A549 (cell line): ENCODE measurements around the gene GAS7. TPM values are rescaled to one million over a fixed set of nuclear protein-coding genes. Genes with fewer than 3 reads are reported as not detected.
A peak's percentile ranks its signal among the peaks of the same experiment; 100 is the strongest.

Experiments used
- ATAC-seq, 2 experiments: fragments of 200-7000 bp in 1 of 2; fragments of >200 bp in 1 of 2; cut with Nextera tagmentation in 1 of 2; cut with Tn5 transposase in 1 of 2; 3 replicates each; pipeline versions ENCODE4 v1.8.0 to v1.9.1; 2018 to 2020; ENCODE audit warnings: mild to moderate bottlenecking in 1 of 2, moderate library complexity in 1 of 2
- CTCF ChIA-PET: fragments of 300-600 bp; sonication (Branson Sonifier 250); formaldehyde crosslinking; extraction: SDS; loops from one replicate; lab custom pipeline; 2021; ENCODE audit warnings: antibody characterized with exemption, inconsistent platforms; lab: Yijun Ruan, JAX
- POLR2A ChIA-PET: fragments of 350-600 bp; formaldehyde crosslinking; extraction: SDS; loops from one replicate; lab custom pipeline; 2021; ENCODE audit warnings: antibody characterized with exemption, inconsistent platforms; lab: Yijun Ruan, JAX
- DNase-seq, 2 experiments: peaks; one replicate each; pipeline versions ENCODE4 v3.0.0 to v3.0.0-alpha.2; 2011 to 2016; ENCODE audit warnings: low read depth in 1 of 2, low spot score in 1 of 2
- FAIRE-seq: peaks from 2 replicates; lab custom pipeline; 2011; peaks lifted over from hg19 to GRCh38; lab: Jason Lieb, UNC
- H3K27ac ChIP-seq, 2 experiments: fragments of >200 bp; sonication (Bioruptor Twin); formaldehyde crosslinking; 3 replicates each; pipeline ENCODE4 v1.5.1; 2016 to 2017
- H3K4me1 ChIP-seq: fragments of >200 bp; sonication (Bioruptor Twin); formaldehyde crosslinking; 3 replicates; pipeline ENCODE4 v1.6.1; 2016
- H3K4me2 ChIP-seq: fragments of >200 bp; sonication (Bioruptor Twin); formaldehyde crosslinking; 3 replicates; pipeline ENCODE4 v1.6.1; 2016
- H3K4me3 ChIP-seq: fragments of >200 bp; sonication (Bioruptor Twin); formaldehyde crosslinking; 3 replicates; pipeline ENCODE4 v1.5.1; 2016
- H3K9me3 ChIP-seq: fragments of >200 bp; sonication (Bioruptor Twin); formaldehyde crosslinking; 3 replicates; pipeline ENCODE4 v1.6.1; 2016
- CBX2 ChIP-seq: fragments of 200-600 bp; sonication (generic); IDR thresholded peaks from 2 replicates; pipeline ENCODE4 v1.6.1; 2016; ENCODE audit warnings: low read depth, mild to moderate bottlenecking, borderline replicate concordance
- CHD4 ChIP-seq: fragments of 200-600 bp; sonication (generic); IDR thresholded peaks from 2 replicates; pipeline ENCODE4 v1.6.1; 2016; ENCODE audit warnings: antibody characterized with exemption, mild to moderate bottlenecking, borderline replicate concordance
- EHMT2 ChIP-seq: fragments of 200-600 bp; sonication (generic); IDR thresholded peaks from 2 replicates; pipeline ENCODE4 v1.6.1; 2016; ENCODE audit warnings: antibody characterized with exemption, low read depth, mild to moderate bottlenecking, moderate library complexity
- ESRRA ChIP-seq: fragments of 150-350 bp; IDR thresholded peaks from 2 replicates; pipeline ENCODE4 v1.6.1; 2014; ENCODE audit warnings: mild to moderate bottlenecking, low read length, borderline replicate concordance
- FOSB ChIP-seq: fragments of 250-450 bp; sonication (Bioruptor Pico); IDR thresholded peaks from 2 replicates; pipeline ENCODE4 v1.5.0; 2020; ENCODE audit warnings: mild to moderate bottlenecking, moderate library complexity
- HMGXB4 ChIP-seq: fragments of 250-450 bp; sonication (Bioruptor Pico); IDR thresholded peaks from 2 replicates; pipeline ENCODE4 v1.5.0; 2021; ENCODE audit warnings: mild to moderate bottlenecking, moderate library complexity, borderline replicate concordance
- HOXB5 ChIP-seq: fragments of 250-450 bp; sonication (Bioruptor Pico); IDR thresholded peaks from 2 replicates; pipeline ENCODE4 v1.5.0; 2020; ENCODE audit warnings: mild to moderate bottlenecking, moderate library complexity
- JUN ChIP-seq, 2 experiments: fragments of >200 bp; sonication (Bioruptor Twin); formaldehyde crosslinking; IDR thresholded peaks; 2 replicates in 1 of 2; 3 replicates in 1 of 2; pipeline ENCODE4 v1.6.1; 2016 to 2017
- JUNB ChIP-seq: fragments of >200 bp; sonication (Bioruptor Twin); formaldehyde crosslinking; IDR thresholded peaks from 2 replicates; pipeline ENCODE4 v1.6.1; 2016
- MAZ ChIP-seq: fragments of 150-350 bp; IDR thresholded peaks from 2 replicates; pipeline ENCODE4 v1.6.1; 2014; ENCODE audit warnings: antibody characterized with exemption, low read depth, low read length, borderline replicate concordance
- NFE2L2 ChIP-seq: fragments of 150-350 bp; conservative IDR thresholded peaks from 2 replicates; pipeline ENCODE4 v1.6.1; 2014; ENCODE audit warnings: low read length
- PBX3 ChIP-seq: IDR thresholded peaks from 2 replicates; pipeline ENCODE4 v1.6.1; 2012
- PHF8 ChIP-seq: fragments of 200-600 bp; sonication (generic); IDR thresholded peaks from 2 replicates; pipeline ENCODE4 v1.6.1; 2016; ENCODE audit warnings: low read depth, mild to moderate bottlenecking, antibody characterized with exemption, moderate library complexity, borderline replicate concordance
- RAD21 ChIP-seq, 2 experiments: fragments of >200 bp in 1 of 2; sonication (Bioruptor Twin) in 1 of 2; formaldehyde crosslinking in 1 of 2; IDR thresholded peaks in 1 of 2; conservative IDR thresholded peaks in 1 of 2; 2 replicates in 1 of 2; 3 replicates in 1 of 2; pipeline ENCODE4 v1.6.1; 2012 to 2018; ENCODE audit warnings: inconsistent platforms in 1 of 2
- RFX5 ChIP-seq: fragments of 450-650 bp; IDR thresholded peaks from 2 replicates; pipeline ENCODE4 v1.7.1; 2014; ENCODE audit warnings: antibody characterized with exemption, mild to moderate bottlenecking, moderate library complexity
- TFCP2L1 ChIP-seq: fragments of 250-450 bp; sonication (Bioruptor Pico); IDR thresholded peaks from 2 replicates; pipeline ENCODE4 v1.5.0; 2021; ENCODE audit warnings: mild to moderate bottlenecking
- ZC3H11A ChIP-seq: fragments of 450-650 bp; IDR thresholded peaks from 2 replicates; pipeline ENCODE4 v1.6.1; 2014; ENCODE audit warnings: antibody characterized with exemption, mild to moderate bottlenecking
- ZNF302 ChIP-seq: fragments of 250-450 bp; sonication (Bioruptor Pico); IDR thresholded peaks from 2 replicates; pipeline ENCODE4 v1.9.0; 2021; ENCODE audit warnings: inconsistent platforms, mild to moderate bottlenecking, moderate library complexity
- ZSCAN20 ChIP-seq: fragments of 250-450 bp; sonication (Bioruptor Pico); IDR thresholded peaks from 2 replicates; pipeline ENCODE4 v1.8.0; 2022; ENCODE audit warnings: mild to moderate bottlenecking, moderate library complexity
- WGBS: methylation state at CpG from one replicate; pipeline ENCODE4 v1.1.6; 2017; ENCODE audit errors: missing lambda C conversion rate; 5-methylcytosine and 5-hydroxymethylcytosine counted together
- polyA plus RNA-seq, 4 experiments: library from polyadenylated mRNA; depleted of rRNA in 3 of 4; stranded (reverse); fragments of >200 nt; fragmentation: RNase III in 1 of 4; extraction: RNeasy Plus Mini Kit Qiagen cat#74134 plus additional on column Dnase treatment in 1 of 4; gene quantifications; 2 replicates in 3 of 4; 3 replicates in 1 of 4; pipeline ENCODE4 v1.2.3, GENCODE V29; 2011 to 2017
- TF ChIP-seq, protein P1 (sequence below): fragments of 250-450 bp; sonication (Bioruptor Pico); IDR thresholded peaks from 2 replicates; pipeline ENCODE4 v1.5.0; 2020; ENCODE audit warnings: low read depth, mild to moderate bottlenecking, moderate library complexity
- TF ChIP-seq, protein P2 (sequence below): fragments of >200 bp; sonication (Bioruptor Twin); formaldehyde crosslinking; IDR thresholded peaks from 3 replicates; pipeline ENCODE4 v1.5.1; 2016
- TF ChIP-seq, protein P3 (sequence below): IDR thresholded peaks from 2 replicates; pipeline ENCODE4 v1.6.1; 2012

Gene GAS7
- polyA plus RNA-seq, 2 of the 4 experiments (the other 2 are of a cell fraction), result 1.3 to 1.5 TPM

DNA sequence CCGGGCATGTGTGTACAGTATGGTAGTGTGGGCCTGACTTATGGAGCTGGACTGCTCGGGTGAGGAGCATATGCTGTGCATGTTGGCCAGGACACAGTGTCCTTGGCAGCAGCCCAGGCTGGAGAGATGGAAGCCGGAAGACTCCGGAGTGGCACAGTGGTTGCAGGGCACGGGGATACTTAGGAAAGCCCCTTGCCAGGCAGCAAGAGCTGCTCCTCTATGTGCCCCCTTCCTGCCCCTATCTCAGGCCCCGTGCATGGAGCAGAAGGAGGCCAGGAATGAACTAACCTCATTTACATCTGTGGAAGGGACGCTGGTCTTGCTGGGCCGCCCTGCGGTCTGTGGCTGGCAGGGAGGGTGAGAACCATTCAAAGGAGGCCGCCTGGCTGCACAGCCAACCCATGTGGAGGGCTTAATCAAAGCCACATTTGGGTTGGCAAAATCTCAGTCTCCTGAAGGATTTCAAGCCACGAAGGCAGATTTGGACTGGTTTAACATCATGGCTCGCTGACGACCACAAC lies 261.1 kb downstream of the GAS7 start:
- no peak for FAIRE-seq
- ATAC-seq, result peak; percentile 30 to 31; a peak in 4 of 6 replicates
- CTCF ChIA-PET, result interaction anchor here (0.7 to 14.9 kb wide), 7 partner anchors 9 to 679 kb away, joined by 3 to 344 read pairs (median 5); no protein-coding TSS in a partner anchor
- H3K9me3 ChIP-seq, result peaks cover 4% of the 10 kb centered on the region; the same call in 2 of the 3 replicates
- WGBS, result 75% methylated on average over 13 of the region's 13 CpGs
- H3K27ac ChIP-seq, result no peak overlapping the region
- no peak overlapping the region for H3K4me3 ChIP-seq
- no peak for DNase-seq
- TF ChIP-seq ZNF302 (CRISPR knock-in tag), result no peak
- TF ChIP-seq, all 56 proteins: peak for 0
- Histone ChIP-seq H3K4me1 (peaks cover 5% of the 10 kb centered on the region; the same call in 2 of the 3 replicates), H3K4me2 (no peak overlapping the region)
- POLR2A ChIA-PET, result no interaction called here

- ATAC-seq, result no peak
- peaks cover 6% of the 10 kb centered on the region; the same call in 2 of the 3 replicates for H3K4me1 ChIP-seq
- ChIA-PET CTCF (interaction anchor here (1.2 to 14.9 kb wide), 10 partner anchors 8 to 711 kb away, joined by 3 to 344 read pairs (median 6); partner anchors contain the start of gene CFAP52), POLR2A (no interaction called here)
- no peak for TF ChIP-seq EHMT2
- no peak for TF ChIP-seq NFE2L2
- no peak for TF ChIP-seq RFX5
- TF ChIP-seq, protein P1, sequence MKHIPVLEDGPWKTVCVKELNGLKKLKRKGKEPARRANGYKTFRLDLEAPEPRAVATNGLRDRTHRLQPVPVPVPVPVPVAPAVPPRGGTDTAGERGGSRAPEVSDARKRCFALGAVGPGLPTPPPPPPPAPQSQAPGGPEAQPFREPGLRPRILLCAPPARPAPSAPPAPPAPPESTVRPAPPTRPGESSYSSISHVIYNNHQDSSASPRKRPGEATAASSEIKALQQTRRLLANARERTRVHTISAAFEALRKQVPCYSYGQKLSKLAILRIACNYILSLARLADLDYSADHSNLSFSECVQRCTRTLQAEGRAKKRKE (CRISPR knock-in tag), result no peak
- TF ChIP-seq FOSB (CRISPR knock-in tag), result no peak
- TF ChIP-seq PHF8, result no peak
- no peak for TF ChIP-seq MAZ
- no peak overlapping the region for H3K27ac ChIP-seq
- no peak overlapping the region for H3K4me3 ChIP-seq
- H3K4me2 ChIP-seq, result no peak overlapping the region
- no peak for DNase-seq
- peaks cover 4% of the 10 kb centered on the region; the same call in 2 of the 3 replicates for H3K9me3 ChIP-seq
- 21% methylated on average over 3 of the region's 3 CpGs for WGBS
- FAIRE-seq, result no peak
Measured at GRCh38 chr17:9936095-9936494, 262.3 kb downstream of the GAS7 start.

GRCh38 chr17:9935408-9935807 lies 263.0 kb downstream of the GAS7 start:
- no peak; a peak in 1 of 6 replicates for ATAC-seq
- 72% methylated on average over 6 of the region's 6 CpGs for WGBS
- Histone ChIP-seq H3K4me1 (peaks cover 6% of the 10 kb centered on the region; the same call in 2 of the 3 replicates), H3K27ac (no peak overlapping the region), H3K9me3 (peaks cover 4% of the 10 kb centered on the region; the same call in 2 of the 3 replicates), H3K4me3 (no peak overlapping the region), H3K4me2 (no peak overlapping the region)
- no peak for FAIRE-seq
- no peak for DNase-seq
- ChIA-PET POLR2A (no interaction called here), CTCF (interaction anchor here (1.1 to 14.9 kb wide), 11 partner anchors 8 to 711 kb away, joined by 3 to 344 read pairs (median 6); partner anchors contain the start of gene CFAP52)
- TF ChIP-seq HMGXB4, result no peak
- TF ChIP-seq, protein P2, sequence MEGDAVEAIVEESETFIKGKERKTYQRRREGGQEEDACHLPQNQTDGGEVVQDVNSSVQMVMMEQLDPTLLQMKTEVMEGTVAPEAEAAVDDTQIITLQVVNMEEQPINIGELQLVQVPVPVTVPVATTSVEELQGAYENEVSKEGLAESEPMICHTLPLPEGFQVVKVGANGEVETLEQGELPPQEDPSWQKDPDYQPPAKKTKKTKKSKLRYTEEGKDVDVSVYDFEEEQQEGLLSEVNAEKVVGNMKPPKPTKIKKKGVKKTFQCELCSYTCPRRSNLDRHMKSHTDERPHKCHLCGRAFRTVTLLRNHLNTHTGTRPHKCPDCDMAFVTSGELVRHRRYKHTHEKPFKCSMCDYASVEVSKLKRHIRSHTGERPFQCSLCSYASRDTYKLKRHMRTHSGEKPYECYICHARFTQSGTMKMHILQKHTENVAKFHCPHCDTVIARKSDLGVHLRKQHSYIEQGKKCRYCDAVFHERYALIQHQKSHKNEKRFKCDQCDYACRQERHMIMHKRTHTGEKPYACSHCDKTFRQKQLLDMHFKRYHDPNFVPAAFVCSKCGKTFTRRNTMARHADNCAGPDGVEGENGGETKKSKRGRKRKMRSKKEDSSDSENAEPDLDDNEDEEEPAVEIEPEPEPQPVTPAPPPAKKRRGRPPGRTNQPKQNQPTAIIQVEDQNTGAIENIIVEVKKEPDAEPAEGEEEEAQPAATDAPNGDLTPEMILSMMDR, result no peak
- TF ChIP-seq HOXB5 (CRISPR knock-in tag), result no peak
- TF ChIP-seq CHD4, result no peak
- TF ChIP-seq ESRRA, result no peak
- TF ChIP-seq MAZ, result no peak
- no peak for TF ChIP-seq ZSCAN20 (CRISPR knock-in tag)
- no peak for TF ChIP-seq JUNB
- TF ChIP-seq RAD21 (conservative IDR thresholded peaks at IDR 0.05 in 1 of 2, IDR thresholded peaks at IDR 0.05 in 1 of 2), result no peak
- TF ChIP-seq, protein P3, sequence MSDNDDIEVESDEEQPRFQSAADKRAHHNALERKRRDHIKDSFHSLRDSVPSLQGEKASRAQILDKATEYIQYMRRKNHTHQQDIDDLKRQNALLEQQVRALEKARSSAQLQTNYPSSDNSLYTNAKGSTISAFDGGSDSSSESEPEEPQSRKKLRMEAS, result no peak
- TF ChIP-seq PBX3, result no peak
- no peak for TF ChIP-seq CBX2
- no peak for TF ChIP-seq TFCP2L1 (CRISPR knock-in tag)
- TF ChIP-seq ZC3H11A, result no peak
- TF ChIP-seq JUN (IDR thresholded peaks at IDR 0.05), result no peak
- no peak for TF ChIP-seq FOSB (CRISPR knock-in tag)
